NCI-H748 (cell line): ENCODE measurements around the gene TTC9.
A peak's percentile ranks its signal among the peaks of the same experiment; 100 is the strongest.

Experiments
- DNase-seq: peaks from one replicate; lab custom pipeline; 2025; ENCODE audit not compliant: unreplicated experiment; lab: John Stamatoyannopoulos, UW

Gene TTC9

DNA sequence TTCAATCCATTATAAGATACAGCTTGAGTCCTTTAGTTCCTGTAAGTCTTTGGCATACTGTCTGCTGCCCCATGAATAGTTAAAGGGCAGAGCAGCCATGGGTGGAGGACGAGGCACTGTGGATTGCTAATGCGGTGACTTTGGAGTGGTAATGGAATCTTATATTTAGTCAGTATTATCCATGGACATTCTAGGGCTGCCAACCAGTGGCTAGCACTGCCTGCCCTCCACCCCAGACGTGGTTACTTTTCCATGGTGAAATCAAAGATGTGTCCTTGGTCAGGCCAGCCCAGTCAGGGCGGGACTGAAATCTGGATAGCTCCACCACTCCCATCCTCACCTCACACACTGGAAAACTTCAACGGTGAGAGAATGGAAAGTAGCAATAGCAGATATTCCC, 2.3 kb downstream of the TTC9 start:
- no peak for DNase-seq

DNA sequence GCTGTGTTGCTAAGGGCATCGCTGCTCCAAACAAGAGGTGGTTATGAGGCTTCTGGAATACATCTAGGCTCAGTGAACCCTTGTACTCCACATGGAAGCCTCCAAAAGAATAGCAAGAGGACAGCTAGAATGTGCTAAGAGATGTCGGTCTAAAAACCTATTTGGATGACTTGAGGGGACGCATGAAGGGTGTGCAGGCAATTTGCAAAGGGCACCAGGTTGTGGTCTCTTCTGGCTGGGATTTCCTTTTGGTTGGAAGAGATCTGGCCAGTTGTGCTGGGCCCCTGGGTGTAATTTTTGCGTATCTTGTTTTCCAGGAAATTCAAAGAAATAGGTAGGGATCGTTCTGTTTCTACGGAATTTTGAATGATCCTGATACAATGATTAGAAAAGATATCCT, 4.2 kb downstream of the TTC9 start:
- no peak for DNase-seq

DNA sequence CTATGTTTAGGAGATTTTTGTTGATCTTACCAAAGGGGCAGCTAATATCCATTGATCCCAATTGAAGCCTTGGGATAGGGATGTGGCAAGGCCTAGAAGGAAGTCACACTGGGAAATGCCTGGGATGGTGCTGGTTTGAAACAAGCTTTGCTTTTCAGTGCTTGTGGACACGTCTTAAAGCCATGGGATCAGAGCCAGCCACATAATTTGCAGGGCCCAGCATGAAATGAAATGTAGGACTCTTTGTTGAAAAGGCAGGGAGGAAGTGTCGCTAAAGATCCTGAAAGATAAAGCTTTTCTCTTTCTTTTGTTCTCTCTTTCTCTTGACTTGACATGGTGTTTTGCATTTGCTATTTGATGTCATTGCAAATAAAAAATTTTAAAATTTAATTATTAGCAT, 5.0 kb downstream of the TTC9 start:
- no peak for DNase-seq

DNA sequence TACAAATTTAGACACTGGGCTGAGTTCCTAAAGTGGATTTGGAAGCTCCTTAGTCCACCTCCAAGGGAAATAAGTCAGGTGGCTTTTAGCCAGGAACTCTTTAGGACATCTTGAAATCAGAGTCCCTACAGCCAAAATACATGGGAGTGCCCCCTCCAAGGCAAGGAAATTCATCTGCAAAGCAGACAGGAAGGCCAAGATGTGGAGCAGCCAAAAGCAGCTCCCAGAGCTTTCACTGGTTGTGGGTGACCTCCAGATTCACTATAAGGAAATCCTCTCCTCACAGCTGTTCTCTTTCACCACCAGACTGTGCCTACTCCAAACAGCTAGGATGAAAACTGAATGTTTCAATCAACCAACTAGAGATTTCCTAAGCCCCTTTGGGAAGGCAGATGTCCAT, 6.6 kb downstream of the TTC9 start:
- no peak for DNase-seq

DNA sequence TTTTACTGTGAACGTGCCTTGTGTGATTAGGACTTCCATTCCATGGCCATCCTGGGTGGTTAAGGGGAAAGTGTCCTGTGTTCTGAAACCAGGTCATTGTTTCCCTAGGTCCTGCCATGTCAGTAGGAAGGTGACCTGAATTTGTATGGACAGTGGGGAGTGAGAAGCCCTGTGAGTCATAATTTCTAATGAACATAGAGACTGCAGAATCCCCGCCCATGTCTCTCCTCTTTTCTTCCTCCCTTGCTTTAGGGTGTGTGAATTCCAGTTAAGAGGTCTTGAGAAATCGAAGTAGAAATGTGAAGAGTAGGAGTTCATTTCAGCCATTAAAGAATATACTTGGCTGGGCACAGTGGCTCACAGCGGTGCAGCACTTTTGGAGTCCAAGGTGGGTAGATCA, 8.1 kb downstream of the TTC9 start:
- DNase-seq = no peak

DNA sequence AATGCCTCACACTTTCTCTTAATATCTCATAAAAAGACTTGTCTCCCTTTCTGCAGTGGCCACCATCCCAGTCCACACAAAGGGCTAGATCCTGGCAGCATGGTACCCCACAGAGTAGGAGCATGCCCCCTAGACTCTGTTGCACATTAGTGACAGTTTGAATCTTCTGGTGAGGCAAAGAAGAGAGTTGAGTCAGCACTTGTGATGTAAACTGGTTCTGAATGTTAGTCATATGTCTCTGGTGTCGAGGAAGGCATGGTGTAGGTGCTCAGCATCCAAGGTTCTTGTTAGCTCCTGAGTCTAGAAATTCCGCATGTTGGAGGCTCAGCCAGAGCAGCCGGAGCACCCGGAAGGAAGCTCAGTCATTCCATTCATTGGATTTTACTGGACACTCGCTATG, 9.8 kb downstream of the TTC9 start:
- DNase-seq = no peak

DNA sequence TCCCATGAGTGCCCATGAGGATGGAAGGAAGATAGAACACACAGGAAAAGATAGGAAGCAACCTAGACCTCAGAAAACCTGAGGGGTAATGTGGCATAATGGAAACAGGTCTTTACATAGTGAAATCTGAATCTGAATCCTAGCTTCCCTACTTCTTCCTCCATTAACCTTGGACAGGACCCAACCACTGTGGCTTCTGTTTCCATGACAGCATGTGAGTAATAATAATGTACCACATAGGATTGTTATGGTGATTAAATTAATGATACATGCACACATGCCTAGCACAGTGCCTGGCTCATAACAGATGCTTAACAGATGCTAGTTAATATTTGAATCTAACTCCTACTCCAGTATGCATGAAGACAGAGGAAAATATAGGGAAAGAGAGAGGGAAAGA, 11.2 kb downstream of the TTC9 start:
- no peak for DNase-seq

DNA sequence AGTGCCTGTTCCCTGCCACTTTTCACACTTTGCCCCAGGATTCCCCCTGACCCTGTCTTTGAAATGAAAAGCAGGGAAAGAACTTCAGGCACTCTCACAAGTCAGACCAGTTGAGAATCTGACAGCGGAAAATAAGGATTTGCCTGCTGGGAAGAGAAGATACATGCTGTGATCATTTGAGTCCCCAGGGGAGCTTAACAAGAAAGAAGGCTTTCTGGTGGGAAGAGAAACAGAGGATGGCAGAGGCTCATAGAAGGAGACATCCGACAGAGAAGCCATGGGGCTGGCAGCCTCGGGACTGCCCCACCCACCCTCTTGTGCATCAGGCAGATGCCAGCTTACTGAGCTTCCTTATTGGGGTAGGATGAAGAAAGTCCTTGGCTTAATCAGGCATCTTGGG, 11.9 kb downstream of the TTC9 start:
- DNase-seq = no peak

DNA sequence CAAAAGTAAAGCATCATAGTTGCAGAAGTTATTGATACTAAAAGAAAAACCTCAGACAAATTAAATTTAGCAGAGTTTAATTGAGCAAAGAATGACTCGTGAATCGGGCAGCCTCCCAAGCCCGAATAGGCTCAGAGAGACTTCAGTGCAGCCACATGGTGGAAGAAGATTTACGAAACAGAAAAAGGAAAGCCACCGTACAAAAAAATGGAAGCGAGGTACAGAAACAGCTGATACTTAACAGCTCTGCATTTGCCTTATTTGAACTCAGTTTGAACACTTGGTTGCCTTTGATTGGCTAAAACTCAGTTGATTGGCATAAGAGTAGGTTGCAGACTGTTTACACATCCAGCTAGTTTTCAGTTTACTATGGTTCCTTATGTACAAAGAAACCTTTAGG, 12.9 kb downstream of the TTC9 start:
- DNase-seq = no peak

DNA sequence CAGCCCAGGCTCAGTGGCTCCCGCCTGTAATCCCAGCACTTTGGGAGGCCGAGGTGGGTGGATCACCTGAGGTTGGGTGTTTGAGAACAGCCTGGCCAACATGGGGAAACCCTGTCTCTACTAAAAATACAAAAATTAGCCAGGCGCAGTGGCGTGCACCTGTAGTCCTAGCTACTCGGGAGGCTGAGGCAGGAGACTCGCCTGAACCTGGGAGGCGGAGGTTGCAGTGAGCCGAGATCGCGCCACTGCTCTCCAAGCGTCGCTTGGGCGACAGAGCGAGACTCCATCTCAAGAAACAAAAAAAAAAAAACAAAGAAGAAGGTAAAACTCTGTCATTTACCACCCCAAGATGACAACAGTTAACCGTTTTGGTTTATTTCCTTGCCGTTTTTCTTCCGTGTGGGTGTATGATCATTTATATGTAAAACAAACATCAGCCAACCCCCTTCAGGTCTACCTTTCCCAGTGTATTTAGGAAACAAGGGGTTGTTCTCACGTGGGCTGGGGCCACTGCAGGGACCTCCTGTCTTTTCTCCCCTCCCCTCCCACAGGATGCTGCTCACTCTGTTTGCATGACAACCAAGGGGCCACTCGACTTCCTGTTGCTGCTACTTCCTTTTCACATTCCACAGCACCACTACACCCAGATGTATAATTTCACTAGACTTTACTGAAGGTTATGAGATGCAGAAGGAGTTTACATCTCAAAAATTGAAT, 13.6 kb downstream of the TTC9 start:
- DNase-seq = no peak

DNA sequence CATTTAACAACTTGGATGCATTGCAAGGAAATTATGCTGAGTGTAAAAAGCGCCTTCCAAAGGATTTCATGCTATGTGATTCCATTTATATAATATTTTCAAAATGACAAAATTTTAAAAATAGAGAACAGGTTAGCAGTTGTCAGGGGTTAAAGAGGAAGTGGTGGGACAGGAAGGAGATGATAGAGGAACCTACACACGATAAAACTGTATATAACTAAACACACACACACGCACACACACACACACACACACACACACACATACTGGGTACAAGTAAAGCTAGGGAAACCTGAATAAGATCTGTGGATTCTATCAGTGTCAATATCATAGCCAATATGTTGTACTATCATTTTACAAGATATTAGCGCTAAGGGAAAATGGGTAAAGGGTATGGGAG, 17.2 kb downstream of the TTC9 start:
- no peak for DNase-seq

DNA sequence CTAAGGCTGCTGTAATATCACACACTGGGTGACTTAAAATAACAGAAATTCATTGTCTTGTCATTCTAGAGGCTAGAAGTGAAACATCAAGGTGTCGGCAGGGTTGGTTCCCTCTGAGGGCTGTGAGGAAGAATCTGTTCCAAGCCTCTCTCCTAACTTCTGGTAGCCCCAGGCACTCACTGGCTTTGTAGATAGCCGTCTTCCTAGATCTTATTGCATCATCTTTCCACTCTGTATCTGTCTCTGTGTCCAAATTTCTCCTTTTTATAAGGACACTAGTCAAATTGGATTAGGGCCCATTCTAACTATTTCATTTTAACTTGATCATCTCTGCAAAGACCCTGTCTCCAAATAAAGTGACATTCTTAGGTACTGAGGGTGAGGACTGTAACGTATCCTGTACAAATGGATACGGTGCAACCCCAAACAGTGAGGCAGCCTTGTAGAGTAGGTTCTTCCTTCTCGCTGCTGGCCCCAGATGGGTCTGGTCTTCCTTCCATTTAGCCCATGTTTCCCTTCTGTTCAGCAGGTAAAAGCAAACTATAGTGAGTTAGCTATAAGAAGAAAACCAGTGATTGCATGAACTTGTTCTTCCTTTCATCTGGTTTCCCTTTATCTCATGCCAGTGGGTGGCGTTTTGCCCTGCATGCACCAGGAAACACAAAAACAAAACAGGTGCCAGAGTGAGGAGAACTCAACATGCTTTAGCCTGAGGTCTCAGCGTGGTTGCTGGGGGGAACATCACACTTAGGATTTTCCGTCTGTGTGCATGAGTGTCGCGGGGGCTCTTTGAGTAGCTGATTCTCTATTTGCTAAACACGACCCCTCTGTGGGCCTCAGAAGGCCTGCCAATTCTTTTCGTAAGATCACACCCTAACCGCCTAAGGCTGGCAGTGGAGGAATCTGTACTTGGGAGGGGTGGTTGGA, 19.5 kb downstream of the TTC9 start:
- DNase-seq = no peak

DNA sequence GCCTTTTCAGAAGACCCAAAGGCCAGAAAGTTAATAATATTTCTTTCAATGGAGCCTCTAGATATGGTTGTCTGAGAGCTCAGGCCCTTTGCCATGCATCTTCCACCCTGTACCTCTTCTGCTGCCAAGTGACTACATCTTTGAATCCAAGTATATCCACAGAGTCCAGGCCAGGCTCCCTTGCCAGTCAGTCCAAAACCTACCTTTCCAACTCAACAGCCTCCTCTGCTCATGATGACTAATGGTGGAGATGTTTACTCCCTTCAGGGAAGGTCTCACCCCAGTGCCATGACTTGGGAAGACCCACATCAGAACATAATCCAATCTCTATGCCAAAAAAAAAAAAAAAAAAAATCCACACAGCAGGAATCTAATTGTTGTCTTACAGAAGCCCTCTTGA, 20.4 kb downstream of the TTC9 start:
- DNase-seq = no peak

DNA sequence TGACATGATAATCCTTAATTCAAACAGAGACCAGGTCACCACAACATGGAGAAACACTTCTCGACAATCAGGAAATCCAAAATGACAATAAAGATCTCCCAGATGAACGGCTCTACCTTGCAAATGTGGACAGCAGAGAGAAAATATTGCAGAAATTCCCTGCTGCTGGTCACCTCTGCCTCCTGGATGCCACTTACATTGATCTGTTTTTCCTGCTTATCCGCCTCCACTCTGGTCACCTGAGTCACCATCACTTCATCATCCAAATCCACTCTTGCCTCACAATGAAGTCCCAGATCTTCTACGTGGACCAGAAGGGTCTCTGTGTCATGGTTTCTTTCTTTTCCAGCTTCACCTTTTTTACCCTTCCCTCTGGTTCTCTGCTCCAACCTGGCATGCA, 21.1 kb downstream of the TTC9 start:
- no peak for DNase-seq

DNA sequence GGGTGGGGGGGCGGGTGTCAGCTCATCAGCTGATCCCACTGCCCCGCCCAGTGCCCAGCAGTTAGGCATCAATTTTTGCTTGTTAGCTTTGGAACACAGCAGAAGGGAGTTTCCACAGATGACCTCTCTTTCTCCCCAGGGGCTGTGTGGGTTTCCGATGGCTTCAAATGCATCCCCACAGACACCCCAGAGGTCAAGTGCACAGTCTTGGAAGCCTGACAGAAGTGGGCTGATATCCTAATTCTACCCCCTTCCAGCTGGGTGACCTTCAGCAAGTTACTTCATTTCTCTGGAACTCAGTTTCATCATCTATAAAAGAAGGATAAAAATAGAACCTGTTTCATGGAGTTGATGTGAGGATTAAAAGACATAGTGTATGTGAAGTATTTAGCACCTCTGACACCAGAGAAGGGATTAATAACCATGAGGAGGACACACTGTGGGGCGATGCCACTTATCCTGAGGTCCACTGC, 22.0 kb downstream of the TTC9 start:
- DNase-seq = peak; percentile 35

DNA sequence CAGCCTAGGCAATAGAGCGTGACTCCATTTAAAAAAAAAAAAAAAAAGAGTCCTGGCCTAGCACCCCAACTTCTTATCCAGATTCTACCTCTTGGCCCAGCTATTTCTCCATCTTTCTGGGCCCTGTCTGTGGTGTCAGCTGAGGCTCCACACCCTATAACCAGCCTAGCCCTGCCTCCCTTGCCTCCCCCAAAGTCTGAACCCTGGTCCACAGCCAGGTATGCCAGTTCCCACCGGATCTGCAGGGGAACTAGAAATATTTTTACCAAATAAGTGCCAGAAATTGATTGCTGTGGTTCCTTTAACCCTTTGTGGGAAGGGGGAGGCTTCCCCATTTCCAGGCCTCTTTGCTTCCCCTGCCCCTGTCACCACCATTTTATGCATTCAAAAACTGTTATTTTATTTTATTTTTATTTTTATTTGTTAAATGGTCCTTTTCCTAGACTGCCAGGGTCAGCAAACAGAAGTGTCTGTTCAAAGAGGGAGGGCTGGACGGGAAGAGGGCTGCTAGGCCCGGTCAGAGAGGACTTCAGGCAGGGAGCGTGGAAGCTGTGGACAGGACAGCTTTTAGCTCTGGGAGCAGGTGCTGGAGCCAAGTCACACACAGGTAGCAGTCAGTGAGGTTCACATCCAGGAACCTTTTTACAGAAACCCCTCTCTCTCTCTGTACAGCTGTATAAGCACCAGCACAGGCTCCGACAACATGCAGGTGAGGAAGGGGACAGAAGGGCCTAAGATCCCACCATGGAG, 23.2 kb downstream of the TTC9 start:
- no peak for DNase-seq

DNA sequence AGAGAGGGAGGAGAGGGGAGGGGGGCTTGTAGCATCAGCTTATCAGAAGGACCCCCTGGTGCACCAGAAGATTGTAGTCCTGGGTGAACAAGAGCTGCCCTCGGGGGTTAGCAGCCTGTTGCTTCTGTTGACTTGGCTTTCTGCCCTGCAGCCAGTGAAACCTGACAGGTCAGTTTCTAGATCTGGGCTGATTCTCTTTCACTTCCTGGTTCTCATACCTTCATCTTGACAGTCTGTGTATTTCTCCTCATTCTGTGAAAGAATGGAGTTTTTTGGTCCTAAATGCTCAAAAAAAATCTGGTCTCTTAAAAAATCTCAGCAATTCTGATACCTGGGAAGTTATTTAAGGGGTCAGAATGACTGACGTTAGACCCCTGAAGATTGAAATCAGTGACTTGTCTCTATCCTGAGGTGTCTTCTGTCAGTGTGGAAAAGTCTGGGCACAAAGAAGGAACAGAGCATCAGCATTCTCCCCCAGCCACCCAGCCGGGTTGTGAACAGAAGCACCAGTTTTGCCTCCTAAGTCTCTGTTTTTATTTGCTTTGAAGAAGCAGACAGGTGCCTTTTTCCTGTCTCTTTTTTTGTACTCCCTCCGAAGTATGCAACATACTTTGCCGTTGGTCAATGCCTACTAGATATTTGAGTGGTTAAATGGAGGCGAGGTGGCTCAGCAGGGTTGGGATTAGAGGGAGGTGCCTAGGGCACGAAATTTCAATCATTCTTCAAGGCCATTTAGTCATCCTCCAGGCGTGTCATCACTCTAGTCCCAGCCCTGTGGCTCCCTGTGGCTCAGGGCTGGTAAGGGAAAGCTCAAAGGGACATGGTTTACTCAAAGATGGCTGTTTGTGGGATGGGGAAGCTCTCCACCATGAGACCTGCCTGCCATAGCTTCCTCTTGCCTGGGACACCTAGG, 24.0 kb downstream of the TTC9 start:
- DNase-seq = peak; percentile 36

DNA sequence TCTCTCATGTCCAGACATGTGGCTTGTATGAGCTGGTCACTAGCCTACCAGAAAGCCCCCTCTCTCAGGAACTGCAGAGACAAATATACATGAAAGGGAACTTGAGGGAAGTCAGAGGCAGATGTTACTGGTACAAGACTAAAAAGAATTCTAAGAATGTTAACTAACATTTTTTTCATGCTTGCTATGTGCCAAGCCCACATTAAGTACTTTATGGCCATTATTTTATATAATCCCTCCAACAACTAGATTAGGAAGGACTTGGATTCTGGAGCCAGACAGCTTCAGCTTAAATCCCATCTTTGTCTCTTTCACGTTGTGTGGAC, 24.6 kb downstream of the TTC9 start:
- no peak for DNase-seq

DNA sequence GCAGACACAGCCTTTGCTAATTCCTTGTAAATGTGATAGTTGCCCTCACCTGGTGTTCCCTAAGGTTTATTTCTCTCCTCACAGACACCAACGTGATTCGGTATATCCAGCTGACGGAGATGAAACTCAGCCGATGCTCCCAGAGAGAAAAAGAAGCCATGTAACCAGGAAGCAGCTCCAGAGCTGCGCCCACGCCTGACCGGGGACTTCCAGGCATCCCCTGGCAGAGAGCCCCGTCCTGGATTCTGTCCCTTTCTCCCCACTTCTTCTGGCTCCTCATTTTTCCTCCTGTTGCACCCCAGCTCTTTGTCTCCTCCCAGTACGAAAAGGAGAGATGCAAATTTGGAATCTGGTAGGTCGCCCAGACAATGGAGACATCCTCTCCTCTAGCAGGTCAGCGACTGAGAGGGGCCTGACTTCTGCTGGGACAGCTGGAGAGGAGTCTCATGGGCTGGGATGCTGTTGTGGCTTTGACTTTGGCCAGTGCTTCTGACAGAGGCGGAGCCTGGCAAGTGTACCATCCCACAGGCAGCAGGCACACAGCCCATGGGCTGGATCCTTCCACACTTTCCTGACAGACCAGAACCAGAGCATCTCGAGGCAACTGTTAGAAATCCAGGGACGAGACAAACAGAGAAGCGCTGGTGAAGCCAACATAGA, 29.4 kb downstream of the TTC9 start:
- no peak for DNase-seq
